PC-9 (cell line): Measurements from ENCODE around the gene IL1RAPL1. TPM values are rescaled to one million over a fixed set of nuclear protein-coding genes. Genes with fewer than 3 reads are reported as not detected.

Experiments used
- BruUV-seq: library from RNA; stranded (reverse); fragments of 400-500 nt; replicated peaks from 2 replicates; lab custom pipeline; 2021; lab: Mats Ljungman, UMichigan
- CTCF ChIA-PET: fragments of 300-600 bp; sonication (Branson Sonifier 250); formaldehyde crosslinking; loops from one replicate; lab custom pipeline; 2022; ENCODE audit warnings: antibody characterized with exemption; lab: Charles Lee
- POLR2A ChIA-PET: fragments of 300-600 bp; sonication (Branson Sonifier 250); formaldehyde crosslinking; loops from one replicate; lab custom pipeline; 2022; ENCODE audit warnings: antibody characterized with exemption; ENCODE audit not compliant: unreplicated experiment; lab: Charles Lee
- DNase-seq, 2 experiments: peaks; one replicate each; pipeline versions ENCODE4 v3.0.0 to v3.0.0-alpha.2; 2015 to 2022; ENCODE audit warnings: mixed read lengths in 1 of 2
- H2AFZ ChIP-seq: fragments of 200-600 bp; sonication (generic); 2 replicates; pipeline ENCODE4 v1.8.1; 2017; ENCODE audit warnings: antibody characterized with exemption
- H3F3A ChIP-seq: fragments of 200-600 bp; sonication (generic); 2 replicates; pipeline ENCODE4 v1.8.1; 2017; ENCODE audit warnings: antibody characterized with exemption, mild to moderate bottlenecking, low read depth; ENCODE audit not compliant: insufficient read depth
- H3K27ac ChIP-seq: fragments of 200-600 bp; sonication (generic); 2 replicates; pipeline ENCODE4 v1.6.1; 2016; ENCODE audit warnings: mixed run types
- H3K27me3 ChIP-seq: fragments of 200-600 bp; sonication (generic); 2 replicates; pipeline ENCODE4 v1.6.1; 2016; ENCODE audit warnings: low read depth, mixed run types; ENCODE audit not compliant: insufficient read depth
- H3K36me3 ChIP-seq: fragments of 200-600 bp; sonication (generic); 2 replicates; pipeline ENCODE4 v1.6.1; 2016; ENCODE audit warnings: low read depth, mixed run types
- H3K4me1 ChIP-seq: fragments of 200-600 bp; sonication (generic); replicated peaks from 2 replicates; pipeline ENCODE4 v1.6.1; 2016; ENCODE audit warnings: mixed run types; ENCODE audit not compliant: insufficient read depth
- H3K4me2 ChIP-seq: fragments of 200-600 bp; sonication (generic); 2 replicates; pipeline ENCODE4 v1.6.1; 2017; ENCODE audit warnings: mixed run types
- H3K4me3 ChIP-seq: fragments of 200-600 bp; sonication (generic); 2 replicates; pipeline ENCODE4 v1.6.1; 2016; ENCODE audit warnings: mixed run types
- H3K79me2 ChIP-seq: fragments of 200-600 bp; sonication (generic); 2 replicates; pipeline ENCODE4 v1.6.1; 2017; ENCODE audit warnings: low read depth, mixed run types
- H3K9me2 ChIP-seq: fragments of 200-600 bp; sonication (generic); 2 replicates; pipeline ENCODE4 v1.8.1; 2017; ENCODE audit warnings: mild to moderate bottlenecking; ENCODE audit not compliant: insufficient read depth
- H3K9me3 ChIP-seq: fragments of 200-600 bp; sonication (generic); 2 replicates; pipeline ENCODE4 v1.8.1; 2016; ENCODE audit warnings: low read depth; ENCODE audit not compliant: insufficient read depth
- H4K20me1 ChIP-seq: fragments of 200-600 bp; sonication (generic); 2 replicates; pipeline ENCODE4 v1.8.1; 2017; ENCODE audit not compliant: insufficient read depth
- CTCF ChIP-seq: fragments of 200-600 bp; sonication (generic); conservative IDR thresholded peaks from 2 replicates; pipeline ENCODE4 v1.6.1; 2017; ENCODE audit warnings: mixed run types, antibody characterized with exemption, mild to moderate bottlenecking, moderate library complexity
- EZH2 ChIP-seq: fragments of 200-600 bp; sonication (generic); IDR thresholded peaks from 2 replicates; pipeline ENCODE4 v1.8.0; 2017; ENCODE audit warnings: antibody characterized with exemption, low read depth
- intact Hi-C: fragments of 100-400 bp; cut with micrococcal nuclease; formaldehyde crosslinking; loops from one replicate; pipeline ENCODE4 v1.10.0; 2022; ENCODE audit not compliant: unreplicated experiment
- total RNA-seq: library from RNA; stranded (reverse); gene quantifications from 2 replicates; pipeline ENCODE4 v1.2.3, GENCODE V29; 2021

The IL1RAPL1 gene
- total RNA-seq, 1 experiment from 2014 or later: 0.26 TPM

- intact Hi-C loops: loop anchor here (5.0 kb wide), 1 partner anchor 1695 kb away; no protein-coding TSS in a partner anchor
- Histone ChIP-seq H4K20me1 (no peaks in the 10 kb centered on the region), H3K79me2 (no peaks in the 10 kb centered on the region), H3F3A (no peaks in the 10 kb centered on the region), H3K4me3 (no peak overlapping the region), H3K27me3 (no peaks in the 10 kb centered on the region), H3K9me2 (no peaks in the 10 kb centered on the region), H3K4me2 (no peak overlapping the region), H3K27ac (no peak overlapping the region), H3K4me1 (no peaks in the 10 kb centered on the region), H3K36me3 (no peaks in the 10 kb centered on the region), H2AFZ (no peak overlapping the region), H3K9me3 (no peaks in the 10 kb centered on the region)
- BruUV-seq: no TSS peak
- ChIA-PET POLR2A (no interaction called here), CTCF (no interaction called here)
- DNase-seq: no peak
- TF ChIP-seq EZH2: no peak
- no peak for TF ChIP-seq CTCF
Observed at GRCh38 chrX:29617725-29618124, 1030.5 kb downstream of the IL1RAPL1 start.

GRCh38 chrX:29627833-29628232 is 1040.6 kb downstream of the IL1RAPL1 start:
- H3K27ac ChIP-seq: no peak overlapping the region
- H3K79me2 ChIP-seq: no peaks in the 10 kb centered on the region
- BruUV-seq: no TSS peak
- POLR2A ChIA-PET: no interaction called here
- DNase-seq: no peak
- CTCF ChIA-PET: no interaction called here
- H3K4me2 ChIP-seq: no peak overlapping the region
- H3K9me2 ChIP-seq: no peaks in the 10 kb centered on the region
- H3K36me3 ChIP-seq: no peaks in the 10 kb centered on the region
- no peak overlapping the region for H3K4me3 ChIP-seq
- TF ChIP-seq EZH2: no peak
- no peak for TF ChIP-seq CTCF
- no peaks in the 10 kb centered on the region for H3F3A ChIP-seq
- H3K9me3 ChIP-seq: no peaks in the 10 kb centered on the region
- H2AFZ ChIP-seq: no peak overlapping the region
- intact Hi-C loops: no loop called here
- H4K20me1 ChIP-seq: no peaks in the 10 kb centered on the region
- H3K27me3 ChIP-seq: no peaks in the 10 kb centered on the region
- no peaks in the 10 kb centered on the region for H3K4me1 ChIP-seq

GRCh38 chrX:29634516-29634915 is 1047.3 kb downstream of the IL1RAPL1 start:
- CTCF ChIA-PET: no interaction called here
- no TSS peak for BruUV-seq
- H3F3A ChIP-seq: no peaks in the 10 kb centered on the region
- H3K36me3 ChIP-seq: no peaks in the 10 kb centered on the region
- no peak overlapping the region for H3K4me3 ChIP-seq
- no peaks in the 10 kb centered on the region for H3K9me2 ChIP-seq
- H2AFZ ChIP-seq: no peak overlapping the region
- TF ChIP-seq EZH2 (no peak), CTCF (no peak)
- no peak overlapping the region for H3K4me2 ChIP-seq
- DNase-seq: no peak
- H3K4me1 ChIP-seq: no peaks in the 10 kb centered on the region
- H3K79me2 ChIP-seq: no peaks in the 10 kb centered on the region
- H4K20me1 ChIP-seq: no peaks in the 10 kb centered on the region
- POLR2A ChIA-PET: no interaction called here
- no peaks in the 10 kb centered on the region for H3K27me3 ChIP-seq
- no peak overlapping the region for H3K27ac ChIP-seq
- intact Hi-C loops: no loop called here
- H3K9me3 ChIP-seq: no peaks in the 10 kb centered on the region
